ENCODE results near the gene SMARCB1.

SMARCB1 gene

DNA sequence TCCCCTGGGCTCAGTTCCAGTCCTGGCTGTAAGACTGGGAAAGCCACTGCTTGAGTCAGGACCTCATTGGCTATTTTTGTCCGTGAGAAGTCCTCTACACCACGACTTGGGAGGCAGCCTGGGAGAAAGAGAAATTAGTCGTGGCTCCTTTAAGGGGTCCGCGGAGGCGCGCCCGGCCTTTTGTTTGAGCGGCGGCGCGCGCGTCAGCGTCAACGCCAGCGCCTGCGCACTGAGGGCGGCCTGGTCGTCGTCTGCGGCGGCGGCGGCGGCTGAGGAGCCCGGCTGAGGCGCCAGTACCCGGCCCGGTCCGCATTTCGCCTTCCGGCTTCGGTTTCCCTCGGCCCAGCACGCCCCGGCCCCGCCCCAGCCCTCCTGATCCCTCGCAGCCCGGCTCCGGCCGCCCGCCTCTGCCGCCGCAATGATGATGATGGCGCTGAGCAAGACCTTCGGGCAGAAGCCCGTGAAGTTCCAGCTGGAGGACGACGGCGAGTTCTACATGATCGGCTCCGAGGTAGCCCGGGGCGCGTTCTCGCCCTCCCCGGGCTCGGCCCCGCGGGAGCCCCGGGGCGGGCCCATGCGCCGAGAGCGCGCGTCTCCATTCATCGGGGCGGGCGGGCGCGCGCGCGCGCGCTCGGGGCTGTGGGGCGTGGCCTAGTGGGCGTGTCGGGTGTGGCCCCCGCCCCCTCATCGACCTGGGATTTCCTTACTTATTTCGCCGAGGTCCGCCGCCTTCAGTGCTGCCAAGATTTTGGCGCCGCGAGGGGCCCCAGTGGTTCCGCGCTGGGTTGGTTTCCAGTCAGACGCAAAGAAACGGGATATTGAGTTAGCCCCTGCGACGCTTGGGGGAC, at the start of gene SMARCB1:
Gene SMARCB1, plus strand, starts transcription at position 215 of the 848 bp plus-strand sequence. Its CDS starts 204 bp downstream, at position 419.
- DNase-seq = peak; percentile 85
- Histone ChIP-seq H3K36me3 (peaks cover 41% of the 10 kb centered on the region), H3K27ac (peak within 1 kb of the TSS; percentile 100), H3K4me3 (ENCODE audit: low read depth, low read length) (peak within 1 kb of the TSS; percentile 79), H3K9me3 (ENCODE audit: severe bottlenecking) (no peaks in the 10 kb centered on the region), H3K27me3 (ENCODE audit: insufficient read depth, low read depth, severe bottlenecking) (no peaks in the 10 kb centered on the region)
- no peak for TF ChIP-seq CTCF (IDR thresholded peaks at IDR 0.05; ENCODE audit: low read depth, low read length)

- TF ChIP-seq CTCF (IDR thresholded peaks at IDR 0.05; ENCODE audit: low read depth, low read length) = no peak
- Histone ChIP-seq H3K27ac (no peak overlapping the region), H3K4me3 (ENCODE audit: low read depth, low read length) (no peak overlapping the region), H3K9me3 (ENCODE audit: severe bottlenecking) (no peaks in the 10 kb centered on the region), H3K36me3 (peaks cover 4% of the 10 kb centered on the region; the same call in 1 of the 2 replicates), H3K27me3 (ENCODE audit: insufficient read depth, low read depth, severe bottlenecking) (no peaks in the 10 kb centered on the region)
- DNase-seq = no peak
Measured at GRCh38 chr22:23737696-23738095, 49.1 kb upstream of the SMARCB1 start.

DNA sequence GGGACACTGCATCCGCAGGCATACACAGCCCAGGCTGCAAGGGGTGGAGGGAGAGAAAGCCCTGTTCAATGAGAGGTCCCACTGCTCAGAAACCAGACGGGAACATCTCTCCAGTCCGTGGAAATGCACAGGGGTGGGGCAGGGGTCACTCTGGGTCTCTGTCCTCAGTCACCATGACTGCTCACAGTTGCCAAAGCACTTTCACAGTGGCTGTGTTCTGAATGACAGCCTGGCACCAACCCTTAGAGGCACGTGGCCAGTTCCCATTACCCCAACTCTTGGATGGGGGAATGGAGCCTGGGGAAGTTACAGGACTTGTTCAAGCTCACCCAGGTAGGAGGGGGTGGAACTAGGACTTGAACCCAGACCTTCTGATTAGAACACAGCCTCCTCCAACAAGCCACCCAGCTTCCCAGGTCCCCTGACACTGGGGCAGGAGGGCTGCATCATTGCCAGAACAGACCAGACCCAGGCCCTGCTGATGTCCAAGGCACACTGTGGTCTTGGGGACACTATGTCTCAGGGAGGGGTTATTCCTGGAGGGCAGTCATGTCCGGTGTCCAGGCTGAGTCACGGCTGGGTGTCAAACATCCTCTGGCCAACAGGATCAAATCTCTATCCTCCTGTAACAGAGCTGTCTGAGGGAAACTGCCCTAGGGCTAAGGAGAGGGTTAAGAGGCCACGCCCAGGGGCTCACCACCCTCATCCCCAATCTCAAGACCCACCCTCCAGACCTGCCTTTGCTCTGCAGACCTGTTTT, 44.1 kb upstream of the SMARCB1 start:
- Histone ChIP-seq H3K4me3 (ENCODE audit: low read depth, low read length) (no peak overlapping the region), H3K9me3 (ENCODE audit: severe bottlenecking) (no peaks in the 10 kb centered on the region), H3K36me3 (peaks cover 30% of the 10 kb centered on the region), H3K27ac (no peak overlapping the region), H3K27me3 (ENCODE audit: insufficient read depth, low read depth, severe bottlenecking) (no peaks in the 10 kb centered on the region)
- no peak for DNase-seq
- no peak for TF ChIP-seq CTCF (IDR thresholded peaks at IDR 0.05; ENCODE audit: low read depth, low read length)

DNA sequence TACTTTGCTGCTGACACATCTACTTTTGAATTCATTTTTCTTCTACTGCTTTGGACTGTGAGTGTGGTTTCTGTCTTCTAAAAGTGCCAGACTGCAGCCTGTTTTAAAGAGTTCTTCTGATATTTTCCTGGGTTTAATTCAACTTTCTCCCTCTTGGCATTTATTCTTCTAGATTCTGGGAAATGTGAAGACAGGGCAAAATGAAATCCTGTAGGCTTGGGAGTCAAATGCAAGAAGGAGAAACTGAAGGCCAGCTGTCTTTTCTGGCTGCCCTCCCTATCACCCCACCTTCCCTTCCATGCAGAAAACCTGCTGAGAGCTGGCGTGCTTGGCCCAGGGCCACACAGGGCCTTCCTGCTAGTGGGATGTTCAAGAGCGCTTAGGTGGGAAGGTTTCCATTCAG, 43.5 kb upstream of the SMARCB1 start:
- Histone ChIP-seq H3K36me3 (peaks cover 30% of the 10 kb centered on the region), H3K27me3 (ENCODE audit: insufficient read depth, low read depth, severe bottlenecking) (no peaks in the 10 kb centered on the region), H3K9me3 (ENCODE audit: severe bottlenecking) (no peaks in the 10 kb centered on the region), H3K4me3 (ENCODE audit: low read depth, low read length) (no peak overlapping the region), H3K27ac (no peak overlapping the region)
- DNase-seq = no peak
- no peak for TF ChIP-seq CTCF (IDR thresholded peaks at IDR 0.05; ENCODE audit: low read depth, low read length)

DNA sequence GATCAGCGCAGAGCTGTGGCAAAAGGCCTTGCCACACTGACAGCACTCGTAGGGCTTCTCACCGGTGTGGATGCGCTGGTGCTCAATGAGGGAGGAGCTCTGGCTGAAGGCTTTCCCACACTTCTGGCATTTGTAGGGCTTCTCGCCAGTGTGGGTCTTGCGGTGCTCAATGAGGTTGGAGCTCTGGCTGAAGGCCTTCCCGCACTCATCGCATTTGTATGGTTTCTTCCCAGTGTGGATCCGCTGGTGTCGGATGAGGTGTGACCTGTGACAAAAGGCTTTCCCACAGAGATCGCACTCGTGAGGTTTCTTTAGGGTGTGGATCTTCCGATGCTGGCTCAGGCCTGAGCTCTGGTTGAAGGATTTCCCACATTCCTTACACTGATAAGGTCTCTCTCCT, 42.8 kb upstream of the SMARCB1 start:
- no peaks in the 10 kb centered on the region for H3K9me3 ChIP-seq (ENCODE audit: severe bottlenecking)
- no peaks in the 10 kb centered on the region for H3K27me3 ChIP-seq (ENCODE audit: insufficient read depth, low read depth, severe bottlenecking)
- H3K27ac ChIP-seq = no peak overlapping the region
- TF ChIP-seq CTCF (IDR thresholded peaks at IDR 0.05; ENCODE audit: low read depth, low read length) = no peak
- peaks cover 30% of the 10 kb centered on the region for H3K36me3 ChIP-seq
- no peak for DNase-seq
- H3K4me3 ChIP-seq (ENCODE audit: low read depth, low read length) = no peak overlapping the region

All from WERI-Rb-1 (cell line).